ENCODE data around the gene VANGL1. TPM values are rescaled to one million over a fixed set of nuclear protein-coding genes. Genes with fewer than 3 reads are reported as not detected.

The VANGL1 gene
- total RNA-seq, 1 experiment from 2014 or later = 13.6 TPM

GRCh38 chr1:115669002-115669673 is 27.4 kb downstream of the VANGL1 start:
- no peak overlapping the region for H3T11ph ChIP-seq (ENCODE audit: low read length)
- no peak overlapping the region for H4K8ac ChIP-seq (replicated peaks; ENCODE audit: insufficient read length, low read depth, low read length)
- no peak overlapping the region for H3K14ac ChIP-seq (ENCODE audit: insufficient read depth, low read length)
- no peak for DNase-seq
- H2BK120ac ChIP-seq (ENCODE audit: low read depth, low read length, poor library complexity, severe bottlenecking) = no peak overlapping the region
- no peaks in the 10 kb centered on the region for H3K27me3 Mint-ChIP-seq (ENCODE audit: low read depth)
- no peak for TF ChIP-seq CTCF (conservative IDR thresholded peaks at IDR 0.05)
- H3K4ac ChIP-seq (ENCODE audit: low read depth, low read length) = no peak overlapping the region
- no peak overlapping the region for H3K4me3 Mint-ChIP-seq
- no peak overlapping the region for H3K23ac ChIP-seq (ENCODE audit: insufficient read length, low read depth, low read length)
- no peaks in the 10 kb centered on the region for H3K79me2 ChIP-seq (ENCODE audit: insufficient read depth, low read length)
- no peak overlapping the region for H3K9ac ChIP-seq (ENCODE audit: extremely low read depth, insufficient read length, low read length)
- no peak overlapping the region for H4K91ac ChIP-seq (ENCODE audit: insufficient read length, low read depth, low read length)
- no peak overlapping the region for H4K5ac ChIP-seq (ENCODE audit: insufficient read length, low read depth, low read length)
- no peaks in the 10 kb centered on the region for H3K4me1 ChIP-seq (ENCODE audit: insufficient read depth, low read length)
- H3K4me1 Mint-ChIP-seq = peaks cover 0 to 8% of the 10 kb centered on the region in 2 experiments; a peak in 2 of 4 replicates
- H2BK5ac ChIP-seq (ENCODE audit: insufficient read length, low read length) = no peak overlapping the region
- H2BK15ac ChIP-seq (ENCODE audit: low read depth, low read length) = no peak overlapping the region
- no peaks in the 10 kb centered on the region for H3K79me1 ChIP-seq (ENCODE audit: insufficient read depth, low read depth, low read length, poor library complexity, severe bottlenecking)
- H3K56ac ChIP-seq (ENCODE audit: insufficient read length, low read depth, low read length) = no peak overlapping the region
- peaks cover 21 to 39% (median 31%) of the 10 kb centered on the region in 3 experiments for H3K36me3 Mint-ChIP-seq (ENCODE audit: insufficient read depth in 1 of 3, low read depth in 3 of 3)
- H3K23me2 ChIP-seq (ENCODE audit: insufficient read length, low read depth, low read length, poor library complexity, severe bottlenecking) = no peaks in the 10 kb centered on the region
- H3K18ac ChIP-seq (ENCODE audit: insufficient read length, low read depth, low read length) = no peak overlapping the region
- no peak overlapping the region for H3K4me2 ChIP-seq (ENCODE audit: insufficient read depth, insufficient read length, low read length)
- H3K9me3 ChIP-seq (ENCODE audit: control insufficient read depth, low read depth, low read length) = no peaks in the 10 kb centered on the region
- no peak overlapping the region for H2BK20ac ChIP-seq (ENCODE audit: low read depth, low read length, poor library complexity, severe bottlenecking)
- no peaks in the 10 kb centered on the region for H3K9me3 Mint-ChIP-seq
- H2AFZ ChIP-seq (ENCODE audit: low read length) = no peak overlapping the region
- no peak overlapping the region for H3K27ac ChIP-seq (ENCODE audit: insufficient read length, low read depth, low read length)
- H4K20me1 ChIP-seq (ENCODE audit: control insufficient read depth, insufficient read depth, insufficient read length) = peaks cover 3% of the 10 kb centered on the region
- no peaks in the 10 kb centered on the region for H3K27me3 ChIP-seq (ENCODE audit: insufficient read depth, low read length)
- WGBS (ENCODE audit: extremely low coverage, insufficient read length, low lambda C conversion rate) = no CpG with 5 or more reads among the region's 5 CpGs
- H2AK5ac ChIP-seq (ENCODE audit: insufficient read length, low read length) = no peak overlapping the region
- H2BK12ac ChIP-seq (ENCODE audit: insufficient read length, low read depth, low read length) = no peak overlapping the region
- peak overlapping the region in 1 of 3 experiments; percentile 81; a peak in 2 of 7 replicates for H3K27ac Mint-ChIP-seq

Data from H9 (cell line).